Skeletal muscle satellite cell (primary cell): ENCODE results near the gene ADAP1.
"Not testable (repeated sequence)": the region's sequence is repeated elsewhere in the genome, so short reads cannot be mapped to it uniquely, and the experiment has no call there.

Experiments used
- H3K27me3 ChIP-seq: 2 replicates; pipeline ENCODE4 v1.7.0; 2013; ENCODE audit warnings: low read length; ENCODE audit not compliant: control insufficient read depth, insufficient read depth
- H3K36me3 ChIP-seq: 2 replicates; pipeline ENCODE4 v1.7.0; 2013; ENCODE audit warnings: mild to moderate bottlenecking, control low read depth, low read length; ENCODE audit not compliant: insufficient read depth
- H3K4me1 ChIP-seq: 2 replicates; pipeline ENCODE4 v1.7.0; 2013; ENCODE audit warnings: low read length; ENCODE audit not compliant: control insufficient read depth, insufficient read depth
- H3K4me2 ChIP-seq: 2 replicates; pipeline ENCODE4 v1.7.0; 2013; ENCODE audit warnings: mild to moderate bottlenecking, low read length
- H3K4me3 ChIP-seq: 2 replicates; pipeline ENCODE4 v1.7.0; 2013; ENCODE audit warnings: low read length
- H3K9ac ChIP-seq: 2 replicates; pipeline ENCODE4 v1.7.0; 2013; ENCODE audit warnings: mild to moderate bottlenecking, low read depth, low read length, moderate library complexity
- H3K9me3 ChIP-seq: replicated peaks from 2 replicates; pipeline ENCODE4 v1.7.0; 2013; ENCODE audit warnings: mild to moderate bottlenecking, control low read depth, low read length

ADAP1 gene

DNA sequence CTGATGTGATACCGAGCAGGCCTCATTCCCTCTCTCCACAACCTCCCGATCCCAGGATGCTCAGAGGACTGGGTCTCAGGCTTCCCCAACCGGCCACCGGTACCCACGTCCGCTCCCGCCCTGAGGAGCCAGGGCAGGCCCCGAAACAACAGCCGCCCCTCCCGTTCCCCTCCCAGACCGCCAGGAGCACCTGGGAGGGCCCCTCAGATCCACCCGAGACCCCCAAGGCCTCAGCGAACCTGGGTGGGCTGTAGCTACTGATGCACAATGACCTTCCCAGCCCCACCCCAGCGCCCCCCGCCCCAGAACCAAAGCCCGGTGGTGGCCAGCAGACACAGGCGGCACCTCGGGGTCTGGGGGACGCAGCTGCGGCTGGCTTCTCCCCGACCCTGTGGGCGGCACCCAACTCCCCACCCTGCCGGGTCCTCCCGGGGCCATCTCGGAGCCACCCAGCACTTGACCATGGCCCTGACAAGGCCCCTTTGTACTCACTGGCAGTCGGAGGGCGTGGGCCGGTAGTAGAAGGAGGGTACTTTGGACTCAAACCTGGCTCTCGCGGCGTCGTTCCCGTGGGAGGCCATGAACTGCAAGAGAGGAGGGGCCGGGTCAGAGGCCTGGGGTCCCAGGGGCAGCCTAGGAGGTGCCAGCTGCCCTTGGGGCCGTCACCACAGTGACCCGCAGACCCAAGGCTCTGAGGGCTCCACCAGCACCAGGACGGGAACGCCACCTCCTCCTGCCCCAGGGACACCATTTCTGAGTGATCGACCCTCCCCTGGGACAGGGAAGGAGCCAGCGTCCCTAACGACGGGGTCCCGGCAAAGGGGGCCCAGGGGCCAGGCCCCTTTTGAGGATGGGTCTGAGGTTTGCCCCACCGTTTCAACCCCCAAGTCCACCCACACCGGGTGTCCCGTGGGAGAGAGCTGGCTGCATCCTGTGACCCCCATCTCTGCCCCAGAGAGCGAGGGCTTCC, 28.1 kb downstream of the ADAP1 start:
- Histone ChIP-seq H3K4me1 (peaks cover 29% of the 10 kb centered on the region), H3K9ac (no peak overlapping the region)

DNA sequence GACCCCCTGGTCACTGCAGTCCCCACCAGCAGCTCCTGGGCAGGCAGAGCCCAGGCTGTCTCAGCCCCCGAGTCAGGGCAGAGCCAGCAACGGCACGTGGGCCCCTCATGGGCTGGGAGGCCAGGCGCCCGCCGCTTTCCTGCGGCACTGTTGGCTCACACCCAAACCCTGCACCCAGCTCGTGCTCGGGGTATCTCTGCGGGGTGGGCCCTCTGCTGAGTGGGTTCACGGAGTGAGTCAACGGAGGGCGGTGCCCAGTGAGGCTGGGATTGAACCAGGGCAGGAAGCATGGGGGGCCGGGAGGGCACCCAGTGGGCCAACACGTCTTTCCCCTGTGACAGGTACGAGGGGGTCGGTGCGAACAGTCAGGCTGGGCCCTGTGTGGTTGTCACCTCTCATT, 28.9 kb downstream of the ADAP1 start:
- no peaks in the 10 kb centered on the region for H3K36me3 ChIP-seq
- no peak overlapping the region for H3K4me3 ChIP-seq
- H3K9me3 ChIP-seq, result no peaks in the 10 kb centered on the region
- peaks cover 29% of the 10 kb centered on the region for H3K4me1 ChIP-seq
- H3K9ac ChIP-seq, result no peak overlapping the region
- no peaks in the 10 kb centered on the region for H3K27me3 ChIP-seq
- no peak overlapping the region for H3K4me2 ChIP-seq

More for the DNA sequence above, 28.1 kb downstream of the ADAP1 start:
- H3K9me3 ChIP-seq, result no peaks in the 10 kb centered on the region
- H3K4me3 ChIP-seq, result no peak overlapping the region
- no peak overlapping the region for H3K4me2 ChIP-seq
- no peaks in the 10 kb centered on the region for H3K36me3 ChIP-seq
- H3K27me3 ChIP-seq, result peaks cover 4% of the 10 kb centered on the region

DNA sequence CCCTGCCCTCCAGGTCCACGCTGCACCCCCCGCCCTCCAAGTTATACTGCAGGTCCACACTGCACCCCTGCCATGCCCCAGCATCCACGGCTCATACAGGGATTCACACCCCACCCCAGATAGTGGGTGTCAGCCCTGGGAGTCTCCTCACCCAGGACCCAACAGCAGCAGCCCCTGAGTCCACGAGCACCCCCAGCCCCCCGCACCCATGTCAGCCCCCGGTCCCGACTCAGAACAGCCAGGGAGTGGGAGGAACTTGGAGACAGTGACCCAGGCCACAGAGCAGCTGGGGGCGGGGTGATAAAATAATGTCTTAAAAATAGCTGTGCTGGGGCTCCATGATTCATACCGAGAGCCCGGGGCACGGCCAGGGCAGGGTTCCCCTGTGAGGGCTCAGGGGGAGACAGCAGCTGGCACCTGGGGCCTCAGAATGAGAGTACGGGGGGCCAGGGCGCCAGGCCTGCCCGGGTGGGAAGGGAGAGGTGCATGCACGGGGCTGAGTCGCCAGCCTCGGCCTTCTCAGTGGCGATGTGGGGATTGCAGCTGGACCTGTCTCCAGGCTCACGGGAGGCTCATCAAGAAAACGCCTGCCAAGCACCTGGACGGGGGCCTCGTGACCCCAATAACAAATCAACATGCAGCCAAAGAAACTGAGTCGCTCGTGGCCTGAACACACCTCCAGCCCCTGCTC, 29.8 kb downstream of the ADAP1 start:
- H3K36me3 ChIP-seq, result no peaks in the 10 kb centered on the region
- peak overlapping the region; percentile 24 for H3K4me2 ChIP-seq
- H3K9ac ChIP-seq, result no peak overlapping the region
- H3K27me3 ChIP-seq, result no peaks in the 10 kb centered on the region
- H3K9me3 ChIP-seq, result no peaks in the 10 kb centered on the region
- no peak overlapping the region for H3K4me3 ChIP-seq
- H3K4me1 ChIP-seq, result peaks cover 29% of the 10 kb centered on the region

DNA sequence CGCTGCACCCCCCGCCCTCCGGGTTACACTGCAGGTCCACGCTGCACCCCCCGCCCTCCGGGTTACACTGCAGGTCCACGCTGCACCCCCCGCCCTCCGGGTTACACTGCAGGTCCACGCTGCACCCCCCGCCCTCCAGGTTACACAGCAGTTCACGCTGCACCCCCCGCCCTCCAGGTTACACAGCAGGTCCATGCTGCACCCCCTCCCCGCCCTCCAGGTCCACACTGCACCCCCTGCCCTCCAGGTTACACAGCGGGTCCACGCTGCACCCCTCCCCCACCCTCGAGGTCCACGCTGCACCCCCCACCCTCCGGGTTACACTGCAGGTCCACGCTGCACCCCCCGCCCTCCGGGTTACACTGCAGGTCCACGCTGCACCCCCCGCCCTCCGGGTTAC, 30.4 kb downstream of the ADAP1 start:
- not testable (repeated sequence) for H3K4me3 ChIP-seq, H3K27me3 ChIP-seq, H3K9me3 ChIP-seq, H3K4me2 ChIP-seq, H3K9ac ChIP-seq, H3K36me3 ChIP-seq
- peaks cover 27% of the 10 kb centered on the region for H3K4me1 ChIP-seq

DNA sequence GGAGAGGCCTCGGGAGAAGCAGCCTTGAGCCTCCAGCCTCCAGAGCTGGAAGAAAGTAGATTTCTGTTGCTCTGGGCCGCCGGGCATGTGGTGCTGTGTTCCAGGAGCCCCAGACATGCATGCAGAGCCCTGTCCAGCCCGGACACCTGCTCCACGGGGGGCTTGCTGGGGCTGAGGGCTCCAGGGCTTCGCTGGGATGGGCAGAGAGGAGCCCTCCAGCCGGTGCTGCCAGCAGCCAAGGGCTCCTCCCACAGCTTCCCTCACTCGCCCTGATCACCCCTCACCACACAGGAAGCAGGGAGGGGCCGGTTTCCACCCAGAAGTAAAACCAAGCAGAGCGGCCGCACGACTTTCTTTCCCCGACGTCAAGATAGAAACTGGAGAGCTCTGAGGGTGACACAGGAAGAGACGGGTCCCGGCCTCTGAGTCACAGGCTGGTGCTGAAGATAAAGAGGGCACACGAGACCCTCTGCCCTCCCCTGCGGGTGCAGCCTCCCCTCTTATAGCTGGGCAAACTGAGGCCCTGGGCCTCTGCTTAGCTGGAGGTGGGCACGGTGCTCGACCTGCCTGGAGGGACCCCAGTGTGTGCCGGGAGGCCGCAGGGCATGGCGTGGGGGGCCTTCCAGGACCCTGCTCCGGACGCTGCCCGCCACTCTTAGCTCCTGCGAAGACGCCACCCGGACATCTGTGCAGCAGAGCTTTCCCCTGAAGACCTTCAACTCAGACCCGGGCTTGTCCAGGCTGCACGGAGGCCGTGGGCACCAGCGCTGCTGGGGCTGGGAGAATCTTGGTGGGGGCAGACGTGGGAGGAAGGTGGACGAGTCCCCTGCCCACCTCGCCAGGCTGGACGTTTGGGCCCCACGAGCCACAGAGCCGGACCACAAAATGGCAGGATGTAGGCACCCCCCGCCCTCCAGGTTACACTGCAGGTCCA, 31.1 kb downstream of the ADAP1 start:
- H3K4me3 ChIP-seq, result no peak overlapping the region
- peak overlapping the region; percentile 16 for H3K9ac ChIP-seq
- peak overlapping the region; percentile 53 for H3K4me2 ChIP-seq
- peaks cover 23% of the 10 kb centered on the region for H3K4me1 ChIP-seq
- no peaks in the 10 kb centered on the region for H3K27me3 ChIP-seq
- no peaks in the 10 kb centered on the region for H3K9me3 ChIP-seq
- H3K36me3 ChIP-seq, result no peaks in the 10 kb centered on the region

DNA sequence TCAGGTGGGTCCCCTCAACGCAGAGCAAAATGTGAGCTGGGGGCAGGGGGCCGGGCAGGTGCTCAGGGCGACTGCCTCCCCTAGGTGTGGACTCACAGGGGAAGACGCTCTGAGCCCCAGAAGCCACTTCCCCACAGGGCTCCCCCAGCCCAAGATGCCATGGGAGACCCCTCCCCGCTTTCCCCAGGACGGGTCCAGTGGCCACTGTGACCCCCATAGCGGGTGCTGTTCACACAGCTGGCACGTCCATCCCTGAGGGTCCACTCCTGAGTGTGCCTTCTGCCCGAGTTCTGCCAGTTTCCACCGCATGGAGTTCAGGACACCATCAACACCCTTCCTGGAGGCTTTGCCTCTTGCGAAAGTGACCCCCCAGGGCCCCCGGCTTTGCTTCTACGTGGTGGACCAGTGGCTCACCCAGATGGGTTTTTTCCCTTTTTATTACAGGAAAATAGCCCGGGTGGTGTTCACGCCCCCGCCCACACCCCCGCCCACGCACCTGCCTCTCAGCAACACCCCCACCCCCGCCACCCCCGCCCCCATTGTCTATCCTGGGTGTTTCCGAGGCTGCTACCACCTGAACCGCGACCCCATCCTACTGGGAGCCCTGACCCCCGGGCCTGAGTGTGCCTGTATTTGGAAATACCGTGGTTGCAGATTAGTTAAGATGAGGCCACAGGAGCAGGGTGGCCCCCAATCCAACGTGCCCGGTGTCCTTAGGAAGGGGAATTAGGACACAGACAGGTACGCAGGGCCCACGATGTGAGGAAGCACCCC, 32.0 kb downstream of the ADAP1 start:
- peaks cover 17% of the 10 kb centered on the region for H3K4me1 ChIP-seq
- H3K36me3 ChIP-seq, result no peaks in the 10 kb centered on the region
- H3K27me3 ChIP-seq, result no peaks in the 10 kb centered on the region
- H3K4me2 ChIP-seq, result peak overlapping the region; percentile 53
- H3K9me3 ChIP-seq, result no peaks in the 10 kb centered on the region
- H3K4me3 ChIP-seq, result no peak overlapping the region
- no peak overlapping the region for H3K9ac ChIP-seq

DNA sequence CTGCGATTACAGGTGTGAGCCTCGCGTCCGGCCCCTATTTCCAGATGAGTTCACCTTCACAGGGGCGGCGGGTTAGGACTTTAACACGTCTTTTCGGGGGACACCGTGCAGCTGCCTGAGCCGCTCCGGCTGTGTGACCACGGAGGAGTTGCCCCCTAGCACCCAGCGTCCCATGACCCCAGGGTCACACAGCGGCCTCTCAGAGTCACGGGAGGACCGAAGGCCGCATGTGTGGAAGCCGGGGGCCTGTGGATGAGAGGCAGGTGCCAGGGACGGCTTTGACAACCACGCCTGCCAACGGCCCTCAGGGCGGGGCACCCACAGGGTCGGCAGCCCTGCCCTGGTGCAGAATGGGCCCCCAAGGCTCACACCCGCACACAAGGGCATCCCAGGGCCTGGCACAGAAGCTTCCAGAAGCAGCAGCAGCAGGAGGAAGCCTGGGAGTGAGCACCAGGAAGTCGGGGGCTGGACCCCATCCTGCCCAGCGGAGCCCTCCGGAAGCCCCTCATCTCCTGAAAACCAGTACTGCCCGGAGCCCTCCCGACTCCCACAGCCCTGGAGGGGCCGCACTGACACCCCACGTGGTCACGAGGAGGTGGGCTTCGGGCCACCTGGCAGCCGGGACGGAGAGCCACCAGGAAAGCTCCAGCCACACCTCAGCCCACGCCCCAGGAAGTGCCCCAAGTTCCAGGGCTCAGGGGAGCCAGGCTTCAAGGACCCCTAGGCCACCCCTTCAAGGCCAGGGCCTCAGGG, 32.7 kb downstream of the ADAP1 start:
- H3K27me3 ChIP-seq, result no peaks in the 10 kb centered on the region
- H3K9me3 ChIP-seq, result no peaks in the 10 kb centered on the region
- H3K4me3 ChIP-seq, result no peak overlapping the region
- no peaks in the 10 kb centered on the region for H3K36me3 ChIP-seq
- H3K4me1 ChIP-seq, result peaks cover 17% of the 10 kb centered on the region
- no peak overlapping the region for H3K4me2 ChIP-seq
- no peak overlapping the region for H3K9ac ChIP-seq

DNA sequence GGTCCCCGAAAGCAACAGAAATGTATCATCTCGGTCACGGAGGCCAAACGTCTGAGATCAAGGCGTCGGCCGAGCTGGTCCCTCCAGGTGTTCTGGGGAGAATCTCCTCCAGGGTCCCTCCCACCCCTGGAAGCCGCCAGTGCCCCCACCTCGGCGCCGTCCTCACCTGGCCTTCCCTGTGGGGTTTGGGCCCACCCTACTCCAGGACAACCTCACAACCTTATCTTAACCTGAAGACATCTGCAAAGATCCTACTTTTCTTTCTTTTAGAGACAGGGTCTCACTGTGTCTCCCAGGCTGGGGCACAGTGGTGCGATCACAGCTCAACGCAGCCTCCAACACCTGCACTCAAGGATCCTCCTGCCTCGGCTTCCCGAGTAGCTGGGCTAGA, 33.4 kb downstream of the ADAP1 start:
- no peak overlapping the region for H3K4me2 ChIP-seq
- peaks cover 21% of the 10 kb centered on the region for H3K4me1 ChIP-seq
- no peak overlapping the region for H3K9ac ChIP-seq
- H3K9me3 ChIP-seq, result no peaks in the 10 kb centered on the region
- no peaks in the 10 kb centered on the region for H3K36me3 ChIP-seq
- no peak overlapping the region for H3K4me3 ChIP-seq
- H3K27me3 ChIP-seq, result peaks cover 4% of the 10 kb centered on the region

DNA sequence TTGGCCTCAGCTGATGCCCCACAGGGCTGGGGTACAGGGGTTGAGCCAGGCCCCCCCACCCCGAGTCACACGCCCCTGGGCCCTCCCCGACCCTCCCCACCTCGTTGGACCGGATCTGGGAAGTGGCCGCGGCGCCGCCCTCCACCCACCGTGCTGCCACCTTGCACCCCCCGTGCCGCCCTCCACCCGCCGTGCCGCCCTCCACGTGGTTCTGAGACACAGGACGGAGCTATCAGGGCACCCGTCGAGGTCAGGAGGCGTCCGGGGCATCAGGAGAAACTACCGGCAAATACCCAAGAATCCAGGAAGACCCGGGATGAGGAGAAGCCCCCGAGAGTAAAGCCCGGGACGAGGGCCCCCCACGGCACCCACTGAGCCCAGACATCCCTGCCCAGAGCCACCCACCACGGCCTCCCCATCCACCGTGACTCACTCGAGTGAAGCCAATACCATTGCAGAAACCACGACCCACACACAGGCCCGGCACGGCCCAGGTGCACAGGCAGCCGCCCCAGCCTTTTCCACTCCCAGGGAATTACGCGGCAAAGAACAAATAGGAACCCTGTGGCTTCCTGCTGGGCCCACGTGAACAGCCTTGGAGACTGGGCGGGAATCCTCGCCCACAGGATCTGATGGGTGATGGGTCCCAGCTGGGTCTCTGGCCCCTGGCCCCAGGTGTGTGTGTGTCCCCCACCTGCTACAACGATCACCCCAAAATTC, 34.0 kb downstream of the ADAP1 start:
- no peak overlapping the region for H3K9ac ChIP-seq
- no peak overlapping the region for H3K4me2 ChIP-seq
- peaks cover 6% of the 10 kb centered on the region for H3K27me3 ChIP-seq
- H3K4me3 ChIP-seq, result no peak overlapping the region
- H3K36me3 ChIP-seq, result no peaks in the 10 kb centered on the region
- no peaks in the 10 kb centered on the region for H3K9me3 ChIP-seq
- peaks cover 21% of the 10 kb centered on the region for H3K4me1 ChIP-seq

DNA sequence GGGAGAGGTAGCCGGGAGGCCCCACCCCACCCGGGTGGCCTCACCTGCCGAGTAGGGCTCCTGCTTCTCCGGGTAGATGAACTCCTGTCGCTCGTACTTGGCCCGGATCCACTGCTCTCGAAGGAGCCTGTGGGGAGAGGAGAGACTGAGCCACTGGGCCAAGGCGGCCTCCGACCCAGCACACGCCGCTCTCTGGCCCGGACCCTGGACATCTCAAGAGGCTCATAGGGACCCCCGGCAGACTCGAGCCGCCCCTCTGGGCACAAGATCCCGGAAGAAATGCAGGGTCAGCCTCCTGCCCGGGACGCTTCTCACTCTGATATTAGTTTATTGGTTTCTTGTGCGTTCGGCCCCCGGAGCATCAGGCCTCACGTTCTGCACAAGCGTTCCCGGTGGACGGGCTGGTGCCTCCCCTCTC, 34.5 kb downstream of the ADAP1 start:
- Histone ChIP-seq H3K4me2 (no peak overlapping the region), H3K9me3 (no peaks in the 10 kb centered on the region), H3K4me1 (peaks cover 20% of the 10 kb centered on the region), H3K4me3 (no peak overlapping the region), H3K9ac (no peak overlapping the region), H3K36me3 (no peaks in the 10 kb centered on the region), H3K27me3 (peaks cover 6% of the 10 kb centered on the region)
